AG04449 (cell line): Measurements from ENCODE around the gene BAZ2B.
"Not testable (repeated sequence)": the region's sequence is repeated elsewhere in the genome, so short reads cannot be mapped to it uniquely, and the experiment has no call there.

ENCODE experiments used
- CTCF ChIA-PET: fragments of 350-600 bp; formaldehyde crosslinking; extraction: SDS; loops from one replicate; lab custom pipeline; 2021; ENCODE audit warnings: antibody characterized with exemption; lab: Yijun Ruan, JAX
- POLR2A ChIA-PET: fragments of 400-600, 350-600 bp; formaldehyde crosslinking; extraction: SDS; loops from one replicate; lab custom pipeline; 2020; ENCODE audit warnings: antibody characterized with exemption, inconsistent platforms; lab: Yijun Ruan, JAX
- DNase-seq: peaks from one replicate; pipeline ENCODE4 v3.0.0-alpha.2; 2010; ENCODE audit warnings: low read depth, low spot score
- H3K4me3 ChIP-seq: 2 replicates; pipeline ENCODE4 v1.5.1; 2011; ENCODE audit warnings: low read depth, mild to moderate bottlenecking, control low read depth, low read length
- TF ChIP-seq, protein P1 (sequence below): IDR thresholded peaks from one replicate; pipeline ENCODE4 v1.5.1; 2011; ENCODE audit warnings: mild to moderate bottlenecking, moderate library complexity, low read length, control low read depth, inconsistent platforms; ENCODE audit not compliant: insufficient read depth; ENCODE audit errors: missing control alignments

The BAZ2B gene

GRCh38 chr2:159371506-159371905 lies 244.8 kb downstream of the BAZ2B start:
- POLR2A ChIA-PET: no interaction called here
- H3K4me3 ChIP-seq: no peak overlapping the region
- CTCF ChIA-PET: interaction anchor here (1.2 kb wide), 1 partner anchor 9 kb away, joined by 4 read pairs; no protein-coding TSS in a partner anchor
- TF ChIP-seq, protein P1, sequence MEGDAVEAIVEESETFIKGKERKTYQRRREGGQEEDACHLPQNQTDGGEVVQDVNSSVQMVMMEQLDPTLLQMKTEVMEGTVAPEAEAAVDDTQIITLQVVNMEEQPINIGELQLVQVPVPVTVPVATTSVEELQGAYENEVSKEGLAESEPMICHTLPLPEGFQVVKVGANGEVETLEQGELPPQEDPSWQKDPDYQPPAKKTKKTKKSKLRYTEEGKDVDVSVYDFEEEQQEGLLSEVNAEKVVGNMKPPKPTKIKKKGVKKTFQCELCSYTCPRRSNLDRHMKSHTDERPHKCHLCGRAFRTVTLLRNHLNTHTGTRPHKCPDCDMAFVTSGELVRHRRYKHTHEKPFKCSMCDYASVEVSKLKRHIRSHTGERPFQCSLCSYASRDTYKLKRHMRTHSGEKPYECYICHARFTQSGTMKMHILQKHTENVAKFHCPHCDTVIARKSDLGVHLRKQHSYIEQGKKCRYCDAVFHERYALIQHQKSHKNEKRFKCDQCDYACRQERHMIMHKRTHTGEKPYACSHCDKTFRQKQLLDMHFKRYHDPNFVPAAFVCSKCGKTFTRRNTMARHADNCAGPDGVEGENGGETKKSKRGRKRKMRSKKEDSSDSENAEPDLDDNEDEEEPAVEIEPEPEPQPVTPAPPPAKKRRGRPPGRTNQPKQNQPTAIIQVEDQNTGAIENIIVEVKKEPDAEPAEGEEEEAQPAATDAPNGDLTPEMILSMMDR: no peak
- DNase-seq: no peak

- TF ChIP-seq, protein P1: no peak
- no peak overlapping the region for H3K4me3 ChIP-seq
- ChIA-PET CTCF (no interaction called here), POLR2A (no interaction called here)
- DNase-seq: peak; percentile 7
Measured at GRCh38 chr2:159366538-159366937, 249.8 kb downstream of the BAZ2B start.

- CTCF ChIA-PET: interaction anchor here (1.3 kb wide), 1 partner anchor 9 kb away, joined by 4 read pairs; no protein-coding TSS in a partner anchor
- H3K4me3 ChIP-seq: no peak overlapping the region
- TF ChIP-seq, protein P1: no peak
- POLR2A ChIA-PET: no interaction called here
- peak; percentile 34 for DNase-seq
Measured at GRCh38 chr2:159362816-159363251, 253.5 kb downstream of the BAZ2B start.

DNA sequence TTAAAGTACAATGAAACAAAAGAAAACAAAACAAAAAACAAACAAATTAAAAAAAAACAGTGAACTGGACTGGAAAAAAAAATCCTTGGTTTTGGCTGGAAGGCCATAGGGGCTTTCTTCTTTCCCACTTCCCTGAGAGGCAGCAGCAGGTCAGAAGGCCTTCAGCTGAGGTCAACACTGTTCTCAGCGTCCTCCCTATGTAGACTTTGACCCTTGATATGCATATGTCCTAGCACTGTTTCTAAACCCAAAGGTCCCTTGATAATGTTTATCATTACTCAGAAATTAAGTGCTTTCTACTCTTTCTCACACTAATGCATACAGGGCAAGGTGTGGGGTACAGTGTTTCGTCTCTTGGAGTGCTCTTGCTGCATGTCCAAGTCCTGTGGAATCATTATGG lies 254.3 kb downstream of the BAZ2B start:
- CTCF ChIA-PET: interaction anchor here (1.3 kb wide), 1 partner anchor 10 kb away, joined by 4 read pairs; no protein-coding TSS in a partner anchor
- no peak for DNase-seq
- TF ChIP-seq, protein P1: no peak
- no peak overlapping the region for H3K4me3 ChIP-seq
- POLR2A ChIA-PET: no interaction called here

DNA sequence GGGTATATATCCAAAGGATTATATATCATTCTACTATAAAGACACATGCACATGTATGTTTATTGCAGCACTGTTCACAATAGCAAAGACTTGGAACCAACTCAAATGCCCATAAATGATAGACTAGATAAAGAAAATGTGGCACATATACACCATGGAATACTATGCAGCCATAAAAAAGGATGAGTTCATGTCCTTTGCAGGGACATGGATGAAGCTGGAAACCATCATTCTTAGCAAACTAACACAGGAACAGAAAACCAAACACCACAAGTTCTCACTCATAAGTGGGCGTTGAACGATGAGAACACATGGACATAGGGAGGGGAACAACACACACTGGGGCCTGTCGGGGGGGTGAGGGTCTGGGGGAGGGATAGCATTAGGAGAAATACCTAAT lies 254.7 kb downstream of the BAZ2B start:
- POLR2A ChIA-PET, CTCF ChIA-PET, DNase-seq, H3K4me3 ChIP-seq: not testable (repeated sequence)

- CTCF ChIA-PET: interaction anchor here (1.2 kb wide), 1 partner anchor 19 kb away, joined by 3 read pairs; no protein-coding TSS in a partner anchor
- POLR2A ChIA-PET: no interaction called here
- no peak overlapping the region for H3K4me3 ChIP-seq
- no peak for DNase-seq
- TF ChIP-seq, protein P1: no peak
Measured at GRCh38 chr2:159356053-159356554, 260.2 kb downstream of the BAZ2B start.

DNA sequence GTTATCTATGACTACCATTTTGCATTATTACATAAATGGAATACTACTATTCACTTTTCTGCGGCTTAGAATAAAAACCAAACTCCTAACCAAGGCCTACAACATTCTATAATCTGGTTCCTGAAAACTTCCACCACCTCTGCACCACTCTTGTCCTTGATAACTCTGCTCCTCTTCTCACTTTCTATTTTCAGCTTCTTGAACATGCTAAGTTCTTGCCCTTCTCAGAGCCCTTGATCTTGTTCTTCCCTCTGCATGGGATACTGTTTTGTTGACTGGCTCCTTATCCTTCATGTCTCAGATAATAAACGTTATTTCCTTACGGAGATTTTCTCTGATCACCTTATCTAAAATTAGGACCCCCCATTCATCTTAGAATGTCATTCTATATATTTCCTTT lies 264.4 kb downstream of the BAZ2B start:
- TF ChIP-seq, protein P1: no peak
- ChIA-PET CTCF (no interaction called here), POLR2A (no interaction called here)
- no peak overlapping the region for H3K4me3 ChIP-seq
- no peak for DNase-seq
